GM18507 (cell line): ENCODE results near the gene ABCC12.

Experiments
- DNase-seq: peaks from one replicate; pipeline ENCODE4 v3.0.0; 2011; ENCODE audit warnings: low read depth; ENCODE audit not compliant: insufficient read length; ENCODE audit errors: extremely low spot score
- FAIRE-seq: peaks from 2 replicates; lab custom pipeline; 2011; peaks lifted over from hg19 to GRCh38; lab: Jason Lieb, UNC

ABCC12 gene

DNA sequence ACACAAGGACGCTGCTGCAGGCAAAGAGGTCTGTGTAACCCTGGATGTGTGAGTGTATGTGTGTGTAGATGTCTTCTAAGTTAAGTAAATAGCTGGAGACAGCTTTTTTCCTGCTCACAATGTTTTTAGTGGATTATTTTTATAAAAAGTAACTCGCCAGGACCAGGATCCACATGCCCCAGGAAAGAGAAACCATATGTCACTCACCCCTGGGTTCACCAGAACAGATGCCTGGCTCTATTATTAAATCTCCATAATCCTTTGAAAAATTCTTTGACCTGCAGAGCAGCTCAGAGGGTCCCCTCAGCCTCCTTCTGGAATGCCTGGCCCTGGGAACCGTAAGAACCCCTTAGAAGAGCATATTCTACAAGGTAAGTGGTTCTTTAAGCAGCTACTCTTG is 18.0 kb downstream of the ABCC12 start:
- FAIRE-seq, result no peak
- no peak for DNase-seq

DNA sequence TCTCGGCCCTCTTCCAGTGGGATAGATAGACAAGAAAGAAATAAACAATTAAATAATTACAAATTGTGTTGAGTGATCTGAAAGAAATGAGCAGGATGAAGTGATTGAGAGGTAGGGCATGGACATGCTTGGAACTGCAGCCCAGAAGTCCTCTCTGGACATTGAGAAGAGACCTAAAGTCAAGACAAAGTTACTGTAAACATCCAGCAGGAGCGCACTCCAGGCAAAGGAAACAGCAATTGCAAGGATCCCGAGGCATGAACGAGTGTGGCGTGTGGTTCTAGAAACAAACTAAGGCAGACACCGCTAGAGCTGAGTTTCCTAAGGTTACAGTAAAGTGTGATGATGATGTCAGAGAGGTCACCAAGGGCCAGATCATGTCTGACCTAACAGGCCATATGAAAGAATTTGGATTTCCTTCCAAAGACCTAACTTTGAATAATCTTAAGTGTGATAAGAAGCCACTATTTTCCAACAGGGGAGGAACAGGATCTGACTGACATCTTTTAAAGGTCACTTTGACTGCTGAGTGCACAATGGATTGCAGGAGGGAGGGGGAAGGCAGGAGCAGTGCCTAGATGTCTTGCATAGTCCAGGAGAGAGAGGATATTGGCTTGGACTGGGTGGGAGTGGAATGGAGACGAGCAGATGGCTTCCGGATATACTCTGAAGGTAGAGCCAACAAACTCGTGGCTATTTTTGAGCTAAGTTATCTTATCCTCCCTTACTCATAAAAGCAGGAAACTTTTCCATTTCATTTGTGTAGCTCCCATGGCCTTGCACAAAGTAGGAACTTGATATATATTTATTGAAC is 19.0 kb downstream of the ABCC12 start:
- FAIRE-seq, result no peak
- DNase-seq, result no peak

DNA sequence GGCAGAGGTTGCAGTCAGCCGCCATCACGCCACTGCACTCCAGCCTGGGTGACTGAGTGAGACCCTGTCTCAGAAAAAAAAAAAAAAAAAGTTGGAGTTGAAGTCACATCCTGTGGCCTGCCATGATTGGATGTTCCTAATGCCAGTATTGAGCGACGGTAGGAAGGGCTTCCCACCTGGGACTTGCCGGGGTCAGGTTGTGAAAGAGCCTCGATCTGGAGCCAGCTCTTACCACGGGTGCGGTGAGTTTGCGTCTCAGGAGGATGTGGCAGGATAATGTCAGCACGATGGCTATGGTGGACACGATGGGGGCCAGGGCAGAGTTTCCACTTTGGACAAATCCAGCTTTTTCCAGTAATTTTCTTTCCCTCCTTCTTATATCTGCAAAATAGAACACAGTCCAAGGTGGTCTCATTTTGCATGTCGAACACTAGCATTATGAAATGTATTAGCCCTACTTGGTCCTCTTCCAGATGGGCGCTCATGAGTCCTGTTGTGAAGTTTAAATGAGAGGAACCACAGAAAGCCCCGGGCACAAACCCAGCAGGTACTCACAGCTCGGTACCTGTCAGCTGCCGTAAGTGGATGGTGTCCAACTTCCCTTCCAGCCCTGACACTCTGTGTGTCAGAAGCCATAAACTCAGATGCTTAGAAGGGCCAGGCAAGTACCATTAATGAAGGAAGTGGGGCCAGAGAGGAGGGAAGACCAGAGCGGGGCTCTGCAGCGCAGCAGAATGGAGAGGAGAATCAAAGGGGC is 22.2 kb downstream of the ABCC12 start:
- FAIRE-seq (no peak), DNase-seq (no peak)

DNA sequence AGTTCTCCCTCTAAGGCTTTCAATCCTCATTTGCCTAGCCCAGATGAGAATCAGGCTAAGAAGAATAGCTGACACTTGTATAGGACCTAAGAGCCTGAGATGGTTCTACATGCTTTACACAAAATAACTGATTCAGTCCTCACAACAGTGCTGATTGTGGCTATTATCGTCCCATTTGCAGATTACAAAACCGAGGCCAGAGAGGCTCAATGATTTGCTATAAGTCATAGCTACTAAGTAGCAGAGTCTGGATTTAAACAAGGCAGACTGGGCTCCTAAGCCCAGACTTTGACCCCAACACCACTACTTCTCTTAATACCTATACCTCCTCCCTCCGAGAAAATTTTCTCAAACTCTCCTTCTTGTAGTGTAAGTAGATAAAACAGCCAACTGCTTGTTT is 23.1 kb downstream of the ABCC12 start:
- DNase-seq, result no peak
- no peak for FAIRE-seq

DNA sequence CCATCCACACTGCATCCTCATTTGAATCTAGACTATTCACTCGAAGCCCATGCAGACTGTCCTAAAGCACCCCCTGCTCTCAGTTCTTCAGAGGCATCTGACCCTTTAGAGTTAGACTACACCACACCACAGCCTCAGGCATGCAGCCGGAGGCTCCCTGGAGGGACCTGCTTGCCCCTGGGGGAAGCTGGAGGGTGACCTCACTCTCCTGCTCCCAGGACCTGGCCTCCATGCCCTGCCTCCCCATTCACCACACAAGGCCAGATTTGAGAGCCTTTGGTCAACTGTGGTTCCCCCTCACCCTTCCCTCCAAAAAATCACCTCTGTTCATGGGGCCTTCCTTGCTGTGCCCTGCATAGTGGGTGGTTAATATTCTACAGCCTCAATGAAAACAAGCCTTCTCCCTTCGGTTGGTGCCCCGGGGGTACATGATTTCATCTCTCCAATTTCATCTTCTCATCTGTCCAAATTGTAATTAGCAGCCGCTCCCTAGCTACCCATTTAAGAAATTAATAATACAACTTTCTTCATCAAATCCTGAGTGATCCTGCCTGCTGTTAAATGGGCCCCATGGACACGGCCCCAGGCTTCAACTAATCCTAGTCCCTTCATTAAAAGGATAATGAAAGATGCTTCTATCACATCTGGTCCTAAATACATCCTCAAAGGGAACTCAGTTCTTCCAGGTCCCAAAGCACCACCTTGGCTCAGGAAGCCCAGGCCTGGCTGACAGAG is 24.4 kb downstream of the ABCC12 start:
- FAIRE-seq (no peak), DNase-seq (no peak)

DNA sequence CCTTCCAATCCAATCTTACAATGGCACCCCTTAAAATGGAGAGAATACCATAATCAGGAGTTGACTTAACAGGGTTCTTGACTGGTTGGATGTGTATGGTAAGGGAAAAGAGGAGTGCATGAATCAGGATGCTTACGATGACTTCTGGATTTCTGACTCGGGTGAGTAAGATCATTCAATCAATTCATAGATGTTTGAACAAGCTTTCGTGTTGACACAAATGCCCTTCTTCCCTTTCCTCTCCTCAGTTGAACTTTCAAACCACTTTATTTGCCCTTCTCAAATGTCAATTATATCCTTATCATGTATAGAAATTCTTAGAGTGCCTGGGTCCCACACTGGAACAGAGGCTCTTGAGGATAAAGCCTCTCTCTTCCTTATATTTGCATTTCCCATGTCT is 25.9 kb downstream of the ABCC12 start:
- no peak for FAIRE-seq
- DNase-seq, result no peak

DNA sequence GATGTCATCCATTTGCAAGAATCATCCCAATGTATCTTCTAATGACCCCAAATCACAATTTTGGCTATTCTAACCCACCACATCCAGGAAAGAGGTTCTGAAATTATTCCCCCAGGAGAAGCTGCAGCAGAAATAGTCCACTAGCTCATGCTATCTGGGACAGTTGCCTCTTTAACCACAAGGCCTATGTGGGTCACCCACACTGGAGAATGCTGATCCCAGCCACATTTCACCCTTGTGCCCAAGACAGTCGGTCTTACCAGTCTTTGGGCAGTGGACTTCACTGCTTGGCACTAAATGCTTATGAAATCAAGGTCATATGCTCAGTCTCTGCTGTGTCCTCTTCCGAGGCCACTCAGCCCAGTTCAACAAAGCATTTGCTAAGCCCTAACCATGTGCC is 27.0 kb downstream of the ABCC12 start:
- FAIRE-seq (no peak), DNase-seq (no peak)

DNA sequence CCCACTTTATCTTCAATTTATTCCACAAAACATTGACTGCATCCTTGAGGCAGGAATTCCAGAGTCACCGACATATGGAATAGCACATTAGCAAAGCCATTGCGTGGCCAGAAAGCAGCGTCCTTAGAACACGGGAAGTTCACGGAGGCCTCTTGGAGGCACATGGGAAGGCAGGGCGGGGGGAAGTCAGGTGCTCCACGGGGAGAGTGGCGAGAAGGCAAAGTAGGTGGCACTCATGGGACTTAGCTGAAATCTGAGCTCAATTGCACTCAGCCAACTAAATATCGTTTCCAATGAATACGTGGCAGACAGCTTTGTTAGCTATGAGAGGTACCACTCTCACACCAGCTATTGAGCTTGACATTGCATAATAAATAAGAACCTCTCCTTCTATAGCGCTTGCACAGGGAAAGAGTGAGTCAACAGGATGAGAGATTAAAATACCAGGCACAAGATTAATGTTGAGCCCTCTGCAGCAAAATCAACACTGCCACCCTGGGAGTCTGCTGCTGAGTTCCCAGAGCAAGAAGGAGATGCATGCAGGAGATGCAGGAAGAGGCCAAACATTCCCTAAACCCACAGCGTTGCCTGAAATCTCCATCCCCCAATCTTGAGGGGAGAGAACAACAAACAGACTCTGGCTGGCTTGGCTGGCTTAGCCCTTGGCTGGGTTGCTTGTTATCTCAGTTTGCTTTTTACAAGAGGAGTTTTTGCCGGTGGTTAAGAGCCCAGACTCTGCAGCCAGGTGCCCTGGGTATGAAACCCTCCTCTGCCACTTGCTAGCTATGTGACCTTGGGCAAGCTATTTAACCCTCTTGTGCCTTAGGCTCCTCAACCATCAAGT is 28.8 kb downstream of the ABCC12 start:
- FAIRE-seq (no peak), DNase-seq (no peak)

DNA sequence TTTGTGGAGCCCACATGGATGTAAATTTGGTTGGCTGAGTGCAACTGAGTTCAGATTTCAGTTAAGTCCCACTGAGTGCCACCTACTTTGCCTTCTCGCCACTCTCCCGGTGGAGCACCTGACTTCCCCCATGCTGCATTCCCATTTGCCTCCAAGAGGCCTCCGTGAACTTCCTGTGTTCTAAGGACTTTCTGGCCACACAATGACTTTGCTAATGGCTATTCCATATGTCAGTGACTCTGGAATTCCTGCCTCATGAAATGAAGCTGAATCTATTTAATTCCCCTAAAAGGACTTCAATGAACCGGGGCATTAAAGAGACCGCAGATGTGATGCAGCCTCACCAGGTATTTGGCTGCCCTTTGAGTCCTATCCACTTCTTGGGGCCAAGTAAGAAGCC is 29.9 kb downstream of the ABCC12 start:
- FAIRE-seq (no peak), DNase-seq (no peak)

DNA sequence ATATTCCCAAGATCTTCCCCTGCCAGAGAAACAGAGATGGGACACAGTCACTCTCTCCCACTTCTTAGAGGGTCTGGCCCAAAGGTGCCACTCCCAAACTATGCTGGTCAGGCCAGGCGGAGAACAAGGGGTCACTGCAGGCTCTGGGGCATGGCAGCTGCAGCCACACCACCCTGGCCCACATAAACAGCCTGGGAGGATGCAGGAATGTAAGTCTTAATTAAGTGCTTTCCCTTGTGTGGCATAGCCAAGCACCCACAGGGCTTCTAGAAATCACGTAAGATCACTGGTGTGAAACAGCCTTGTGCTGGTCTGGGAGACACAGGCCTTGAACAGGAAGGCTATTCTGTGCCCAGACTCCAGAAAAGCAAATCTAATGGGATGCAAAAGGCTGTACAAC is 31.5 kb downstream of the ABCC12 start:
- DNase-seq, result no peak
- no peak for FAIRE-seq

DNA sequence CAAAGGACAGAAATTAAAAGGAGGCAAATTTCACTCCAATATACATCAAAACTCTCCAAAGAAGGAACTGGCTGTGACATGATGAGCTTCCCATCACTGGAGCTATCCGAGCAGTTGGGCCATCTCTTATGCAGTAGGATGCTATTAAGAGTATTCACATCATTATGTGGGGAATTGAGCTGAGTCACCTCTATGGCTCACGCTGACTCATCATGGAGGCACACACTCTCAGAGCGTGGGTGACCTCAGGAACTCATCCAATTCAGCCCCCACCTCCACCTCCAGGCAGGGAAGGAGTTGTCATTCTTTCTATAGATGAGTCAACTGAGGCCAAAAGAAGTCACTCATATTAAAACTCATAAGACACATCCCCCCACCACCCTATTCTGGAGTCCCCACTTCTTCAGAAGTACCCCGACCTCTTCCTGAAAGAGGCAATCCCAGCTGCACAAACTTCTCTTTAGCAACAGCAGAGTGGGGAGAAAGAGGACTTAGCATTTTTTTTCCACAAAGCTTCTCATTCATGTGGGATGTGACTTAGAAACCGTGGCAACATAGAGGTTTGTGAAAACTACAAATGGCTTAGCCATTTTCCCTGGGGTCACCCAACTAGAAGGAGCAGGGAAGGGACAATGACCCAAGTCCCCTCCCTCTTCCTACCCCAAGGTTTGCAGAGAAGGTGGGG is 32.5 kb downstream of the ABCC12 start:
- no peak for DNase-seq
- FAIRE-seq, result no peak

DNA sequence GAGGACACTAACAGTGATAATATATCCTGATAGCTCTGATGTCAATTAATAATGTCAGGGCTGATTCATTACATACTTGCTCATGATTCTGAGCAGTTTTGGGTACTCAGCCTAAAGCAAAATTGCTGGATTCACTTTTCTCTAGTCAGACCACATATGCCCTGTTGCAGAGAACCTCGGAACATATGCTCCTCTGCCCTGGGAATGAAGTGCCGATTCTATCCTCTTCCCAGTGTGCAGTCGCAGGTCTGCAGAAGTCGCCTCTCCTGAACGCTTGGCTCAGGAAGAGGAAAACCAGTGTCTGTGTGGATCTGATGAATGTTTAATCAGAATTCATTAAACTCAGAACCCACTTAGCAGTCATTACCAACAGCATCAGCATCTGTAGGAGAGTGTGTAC is 34.5 kb downstream of the ABCC12 start:
- FAIRE-seq (no peak), DNase-seq (no peak)

DNA sequence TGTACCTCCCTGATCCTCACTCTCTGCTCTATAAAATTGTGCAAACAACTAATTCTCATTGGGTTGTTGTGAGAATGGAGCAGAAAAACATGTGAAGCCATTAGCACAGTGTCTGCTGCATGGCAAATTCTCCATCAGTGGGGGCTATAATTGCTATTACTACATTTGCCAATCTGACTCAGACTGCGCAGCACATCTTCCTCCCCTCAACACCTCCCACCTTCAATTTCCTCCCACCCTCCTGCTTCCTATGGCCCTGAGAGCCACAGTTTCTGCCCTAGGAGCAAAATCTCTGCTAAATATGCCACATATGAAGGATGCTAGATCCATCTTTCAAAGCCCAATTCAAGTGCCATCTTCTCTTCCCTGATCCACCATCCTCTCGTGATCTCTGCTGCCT is 37.0 kb downstream of the ABCC12 start:
- DNase-seq (no peak), FAIRE-seq (no peak)

DNA sequence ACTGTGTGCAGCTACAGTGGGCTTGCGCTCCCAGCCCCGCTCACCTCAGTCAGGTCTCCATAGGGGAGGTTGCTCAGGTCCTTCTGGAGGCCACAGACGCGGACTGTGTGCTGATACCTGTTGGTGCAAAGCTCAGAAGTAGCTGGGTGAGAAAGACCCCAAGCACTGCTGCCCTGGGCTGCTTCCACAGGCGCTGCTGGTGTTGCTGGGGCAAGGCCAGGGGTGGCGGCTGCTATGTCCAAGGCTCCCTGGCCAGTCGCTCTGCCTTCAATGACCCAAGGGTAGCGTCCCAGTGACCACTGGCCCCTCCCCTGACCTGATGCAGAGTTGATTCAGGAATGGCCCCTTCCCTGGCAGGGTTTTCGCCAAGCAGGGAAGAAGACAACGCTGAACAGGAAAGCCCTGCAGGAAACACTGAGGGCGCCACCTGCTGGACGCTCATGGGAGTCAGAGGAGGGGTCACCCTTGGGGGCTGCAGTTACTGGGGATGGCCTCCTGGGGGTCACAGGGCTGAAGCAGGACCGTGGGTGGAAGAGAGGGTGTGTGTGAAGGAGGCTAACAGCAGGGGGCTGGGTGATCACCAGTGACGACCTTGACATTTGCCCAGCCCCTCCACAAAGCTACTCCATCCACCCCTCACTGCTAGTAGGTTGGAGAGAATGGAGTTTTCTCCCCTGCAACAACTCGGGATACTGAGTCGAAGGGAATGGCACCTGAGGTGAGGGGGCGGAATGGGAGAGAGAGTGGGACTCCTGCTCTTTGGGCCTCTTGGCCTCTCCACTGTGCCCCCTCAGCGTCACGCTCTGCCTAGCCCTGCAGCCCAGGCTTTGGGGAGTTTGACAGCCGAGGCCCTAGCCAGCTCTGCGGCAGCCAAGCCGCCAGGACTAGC is 38.3 kb downstream of the ABCC12 start:
- no peak for FAIRE-seq
- peak; percentile 39 for DNase-seq

DNA sequence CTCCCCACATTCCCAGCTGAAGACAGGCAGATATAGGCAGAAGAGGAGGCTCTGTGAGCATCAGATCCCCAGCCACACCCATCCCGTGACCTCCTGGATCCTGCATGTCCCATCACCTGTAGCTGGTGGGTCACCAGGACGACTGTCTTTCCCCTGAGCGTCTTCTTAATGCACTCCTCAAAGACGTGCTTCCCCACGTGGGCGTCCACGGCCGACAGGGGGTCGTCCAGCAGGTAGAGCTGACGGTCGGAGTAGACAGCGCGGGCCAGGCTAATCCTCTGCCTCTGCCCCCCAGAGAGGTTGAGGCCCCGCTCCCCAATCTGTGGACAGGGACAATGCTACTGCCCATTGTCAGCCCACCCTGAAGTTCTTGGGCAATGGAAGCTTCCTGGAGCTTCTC is 40.5 kb downstream of the ABCC12 start:
- DNase-seq (no peak), FAIRE-seq (no peak)

DNA sequence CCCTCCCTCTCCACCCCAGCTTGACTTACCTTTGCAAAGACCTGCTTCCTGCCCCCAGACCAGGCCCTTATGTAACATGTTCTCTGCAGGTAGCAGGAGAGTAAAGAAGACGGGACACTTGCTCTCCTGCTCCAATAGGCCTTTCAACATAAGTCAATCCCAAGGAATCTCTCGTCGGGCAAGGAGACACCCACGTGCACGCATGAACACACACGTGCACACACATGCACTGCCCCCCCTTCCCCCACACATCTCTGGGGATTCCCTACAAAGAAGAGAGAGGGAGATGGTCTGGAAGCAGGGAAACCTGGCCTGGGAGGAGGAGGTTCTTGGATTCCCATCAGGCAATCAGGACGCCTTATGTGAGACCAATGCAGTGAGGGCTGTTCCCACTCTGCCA is 41.4 kb downstream of the ABCC12 start:
- no peak for FAIRE-seq

DNA sequence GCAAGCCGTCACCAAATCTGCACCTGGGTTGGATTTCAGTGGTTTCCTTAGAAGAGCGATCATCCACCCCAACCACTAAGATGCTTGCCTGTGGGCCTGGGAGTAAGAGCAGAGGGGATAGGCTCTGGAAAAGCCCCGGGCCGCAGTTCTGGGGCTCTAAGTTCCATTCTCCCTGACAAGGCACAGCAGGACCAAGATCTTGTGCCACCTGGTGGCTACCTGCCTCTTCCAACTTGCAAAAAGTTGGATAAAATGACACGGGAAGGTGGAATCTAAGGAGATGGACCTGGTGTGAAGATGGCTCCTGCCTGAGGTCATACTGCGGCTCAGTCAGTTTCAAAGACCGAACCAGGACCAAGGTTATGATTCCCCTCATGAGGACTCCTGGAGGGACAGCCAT is 42.3 kb downstream of the ABCC12 start:
- FAIRE-seq, result no peak
- DNase-seq, result no peak

More for the DNA sequence above, 41.4 kb downstream of the ABCC12 start:
- no peak for DNase-seq

DNA sequence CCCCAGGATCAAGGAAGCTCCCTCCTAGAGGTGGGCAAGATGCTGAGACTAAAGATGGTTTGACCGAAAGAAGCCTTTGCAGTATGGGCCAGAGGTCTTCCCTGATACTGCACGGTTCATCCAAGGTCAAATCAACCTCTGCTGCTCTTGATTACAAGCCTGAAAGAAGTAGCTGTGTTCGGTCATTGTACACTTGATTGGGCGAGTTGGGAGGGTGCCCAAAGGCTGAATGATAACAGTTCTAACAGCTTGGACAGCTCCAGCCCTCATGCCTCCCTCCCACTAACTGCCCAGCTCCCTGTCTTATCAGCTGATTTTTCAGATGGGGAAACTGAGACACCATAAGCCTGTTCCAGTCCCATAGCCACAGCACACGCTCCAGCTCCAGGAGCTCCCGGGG is 42.8 kb downstream of the ABCC12 start:
- FAIRE-seq, result no peak
- DNase-seq, result no peak
